ENCODE measurements around the gene SART3.

- no peak for TF ChIP-seq CTCF (IDR thresholded peaks at IDR 0.05)
- TF ChIP-seq EZH2phosphoT487 (IDR thresholded peaks at IDR 0.05), result no peak
- TF ChIP-seq EZH2 (IDR thresholded peaks at IDR 0.05), result no peak
Observed at GRCh38 chr12:108560321-108560721, 652 bp downstream of the SART3 start.

Measured in neural progenitor cell (in vitro differentiated cells).